Trophoblast cell (in vitro differentiated cells and primary cell): ENCODE data around the gene TMEM135.

Experiments used
- DNase-seq, 2 donors: peaks; one replicate each; pipeline ENCODE4 v3.0.0-alpha.2; 2016
- H2AFZ ChIP-seq: 2 replicates; pipeline ENCODE4 v1.6.1; 2013; ENCODE audit warnings: low read length, moderate library complexity, mild to moderate bottlenecking; ENCODE audit not compliant: insufficient read depth, poor library complexity
- H2AK5ac ChIP-seq: 2 replicates; pipeline ENCODE4 v1.6.1; 2013; ENCODE audit warnings: mild to moderate bottlenecking, low read length
- H2BK120ac ChIP-seq: 2 replicates; pipeline ENCODE4 v1.6.1; 2013; ENCODE audit warnings: low read length, mild to moderate bottlenecking, moderate library complexity; ENCODE audit not compliant: insufficient read depth, poor library complexity
- H2BK12ac ChIP-seq: 2 replicates; pipeline ENCODE4 v1.6.1; 2013; ENCODE audit warnings: mild to moderate bottlenecking, low read length, moderate library complexity
- H2BK5ac ChIP-seq: 2 replicates; pipeline ENCODE4 v1.6.1; 2013; ENCODE audit warnings: low read length, low read depth, moderate library complexity, mild to moderate bottlenecking; ENCODE audit not compliant: poor library complexity
- H3K14ac ChIP-seq: 2 replicates; pipeline ENCODE4 v1.6.1; 2013; ENCODE audit warnings: mild to moderate bottlenecking, low read length
- H3K18ac ChIP-seq: 2 replicates; pipeline ENCODE4 v1.6.1; 2013; ENCODE audit warnings: mild to moderate bottlenecking, low read length
- H3K23ac ChIP-seq: 2 replicates; pipeline ENCODE4 v1.6.1; 2013; ENCODE audit warnings: low read length
- H3K27ac ChIP-seq: 2 replicates; pipeline ENCODE4 v1.5.1; 2013; ENCODE audit warnings: low read depth, mild to moderate bottlenecking, inconsistent platforms, low read length, moderate library complexity
- H3K27me3 ChIP-seq: 2 replicates; pipeline ENCODE4 v1.6.1; 2013; ENCODE audit warnings: inconsistent platforms, mild to moderate bottlenecking, low read length, moderate library complexity; ENCODE audit not compliant: insufficient read depth
- H3K36me3 ChIP-seq, 2 experiments: 1 replicate in 1 of 2; 2 replicates in 1 of 2; pipeline ENCODE4 v1.6.1; 2013; ENCODE audit warnings: low read length in 2 of 2, mild to moderate bottlenecking in 2 of 2, moderate library complexity in 1 of 2; ENCODE audit not compliant: insufficient read depth in 2 of 2, control insufficient read depth in 1 of 2
- H3K4ac ChIP-seq: 2 replicates; pipeline ENCODE4 v1.6.1; 2013; ENCODE audit warnings: low read depth, mild to moderate bottlenecking, low read length, moderate library complexity
- H3K4me1 ChIP-seq, 2 experiments: 1 replicate in 1 of 2; 2 replicates in 1 of 2; pipeline ENCODE4 v1.6.1; 2013; ENCODE audit warnings: low read length in 2 of 2, mild to moderate bottlenecking in 2 of 2, moderate library complexity in 1 of 2; ENCODE audit not compliant: insufficient read depth in 2 of 2, control insufficient read depth in 1 of 2
- H3K4me2 ChIP-seq: 2 replicates; pipeline ENCODE4 v1.6.1; 2013; ENCODE audit warnings: inconsistent platforms, mild to moderate bottlenecking, low read length, moderate library complexity
- H3K4me3 ChIP-seq: 2 replicates; pipeline ENCODE4 v1.5.1; 2013; ENCODE audit warnings: mild to moderate bottlenecking, low read depth, low read length, inconsistent platforms
- H3K79me1 ChIP-seq: one replicate; pipeline ENCODE4 v1.6.1; 2013; ENCODE audit warnings: low read length
- H3K79me2 ChIP-seq: 2 replicates; pipeline ENCODE4 v1.6.1; 2013; ENCODE audit warnings: low read length, mild to moderate bottlenecking; ENCODE audit not compliant: control insufficient read depth, insufficient read depth, poor library complexity
- H3K9ac ChIP-seq: 2 replicates; pipeline ENCODE4 v1.6.1; 2013; ENCODE audit warnings: mild to moderate bottlenecking, low read length
- H3K9me3 ChIP-seq: 2 replicates; pipeline ENCODE4 v1.6.1; 2013; ENCODE audit warnings: low read depth, mild to moderate bottlenecking, control low read depth, inconsistent platforms, low read length; ENCODE audit not compliant: insufficient read depth
- H4K12ac ChIP-seq: 2 replicates; pipeline ENCODE4 v1.6.1; 2013; ENCODE audit warnings: low read depth, mild to moderate bottlenecking, low read length, moderate library complexity
- H4K8ac ChIP-seq: 2 replicates; pipeline ENCODE4 v1.6.1; 2013; ENCODE audit warnings: low read depth, mild to moderate bottlenecking, low read length, moderate library complexity
- H4K91ac ChIP-seq: one replicate; pipeline ENCODE4 v1.6.1; 2013; ENCODE audit warnings: low read depth, mild to moderate bottlenecking, low read length, moderate library complexity
- WGBS: extraction: QIAGEN DNeasy Blood & Tissue Kit; methylation state at CpG from one replicate; pipeline ENCODE4 v1.1.7; 2013; ENCODE audit warnings: missing lambda C conversion rate; ENCODE audit not compliant: insufficient read length, insufficient coverage; ENCODE audit errors: extremely low coverage; 5-methylcytosine and 5-hydroxymethylcytosine counted together

The TMEM135 gene

DNA sequence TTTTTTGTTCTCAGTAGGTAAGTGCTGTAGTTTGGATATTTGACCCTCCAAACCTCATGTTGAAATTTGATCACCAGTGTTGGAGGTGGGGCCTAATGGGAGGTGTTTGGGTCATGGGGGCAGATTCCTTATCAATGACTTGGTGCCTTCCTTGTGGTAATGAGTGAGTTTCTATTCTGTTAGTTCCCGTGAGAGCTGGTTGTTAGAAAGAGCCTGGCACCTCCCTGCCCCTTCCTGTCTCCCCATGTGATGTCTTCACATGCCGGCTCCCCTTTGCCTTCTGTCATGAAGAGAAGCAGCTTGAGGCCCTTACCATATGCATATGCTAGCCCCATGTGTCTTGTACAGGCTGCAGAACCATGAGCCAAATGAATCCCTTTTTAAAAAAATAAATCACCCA, 138.3 kb downstream of the TMEM135 start:
- Histone ChIP-seq H2BK120ac (no peak overlapping the region), H3K9ac (no peak overlapping the region), H4K12ac (no peak overlapping the region), H3K4ac (no peak overlapping the region), H3K4me2 (no peak overlapping the region), H3K79me2 (no peaks in the 10 kb centered on the region), H4K8ac (no peak overlapping the region), H3K18ac (no peak overlapping the region), H3K79me1 (no peaks in the 10 kb centered on the region), H3K27ac (no peak overlapping the region), H3K27me3 (no peaks in the 10 kb centered on the region), H2BK12ac (no peak overlapping the region), H2AK5ac (no peak overlapping the region), H2AFZ (no peak overlapping the region), H3K4me3 (no peak overlapping the region), H3K9me3 (no peaks in the 10 kb centered on the region), H3K4me1 (peaks cover 3% of the 10 kb centered on the region in 2 experiments), H2BK5ac (no peak overlapping the region), H3K36me3 (no peaks in the 10 kb centered on the region), H4K91ac (no peak overlapping the region), H3K14ac (no peak overlapping the region), H3K23ac (no peak overlapping the region)
- WGBS: no CpG with 5 or more reads among the region's 2 CpGs
- no peak for DNase-seq

DNA sequence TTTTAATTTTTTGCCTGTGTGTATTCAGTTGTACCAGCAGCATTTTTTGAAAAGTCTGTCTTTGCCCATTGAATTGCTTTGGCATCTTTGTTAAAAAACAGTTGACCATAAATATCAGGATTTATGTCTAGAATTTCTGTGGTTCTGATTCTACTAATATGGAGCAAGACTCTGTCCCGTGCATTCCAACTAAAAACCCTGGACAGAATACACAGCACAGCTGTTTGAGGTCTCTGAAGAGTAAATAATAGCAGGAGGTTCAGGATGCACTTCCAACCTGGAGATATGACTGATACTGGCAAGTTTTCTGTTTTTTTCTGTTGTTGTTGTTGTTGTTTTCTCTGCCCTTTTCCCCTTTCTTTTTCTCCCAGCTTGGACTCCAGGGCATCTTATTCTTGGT, 141.9 kb downstream of the TMEM135 start:
- no peaks in the 10 kb centered on the region for H3K27me3 ChIP-seq
- H3K4me3 ChIP-seq: no peak overlapping the region
- H3K36me3 ChIP-seq: no peaks in the 10 kb centered on the region
- no peaks in the 10 kb centered on the region for H3K79me2 ChIP-seq
- no peak overlapping the region for H3K14ac ChIP-seq
- no peaks in the 10 kb centered on the region for H3K9me3 ChIP-seq
- H2BK120ac ChIP-seq: no peak overlapping the region
- H4K91ac ChIP-seq: no peak overlapping the region
- no peak overlapping the region for H2AFZ ChIP-seq
- H3K23ac ChIP-seq: no peak overlapping the region
- H3K4me2 ChIP-seq: no peak overlapping the region
- H4K8ac ChIP-seq: no peak overlapping the region
- H3K4me1 ChIP-seq: peaks cover 3% of the 10 kb centered on the region in 2 experiments
- no peak overlapping the region for H2BK5ac ChIP-seq
- no peak overlapping the region for H3K18ac ChIP-seq
- WGBS: no CpG with 5 or more reads among the region's 1 CpG
- H2BK12ac ChIP-seq: no peak overlapping the region
- no peak overlapping the region for H4K12ac ChIP-seq
- H3K4ac ChIP-seq: no peak overlapping the region
- no peak overlapping the region for H3K9ac ChIP-seq
- DNase-seq: no peak
- no peak overlapping the region for H3K27ac ChIP-seq
- H2AK5ac ChIP-seq: no peak overlapping the region
- no peaks in the 10 kb centered on the region for H3K79me1 ChIP-seq

DNA sequence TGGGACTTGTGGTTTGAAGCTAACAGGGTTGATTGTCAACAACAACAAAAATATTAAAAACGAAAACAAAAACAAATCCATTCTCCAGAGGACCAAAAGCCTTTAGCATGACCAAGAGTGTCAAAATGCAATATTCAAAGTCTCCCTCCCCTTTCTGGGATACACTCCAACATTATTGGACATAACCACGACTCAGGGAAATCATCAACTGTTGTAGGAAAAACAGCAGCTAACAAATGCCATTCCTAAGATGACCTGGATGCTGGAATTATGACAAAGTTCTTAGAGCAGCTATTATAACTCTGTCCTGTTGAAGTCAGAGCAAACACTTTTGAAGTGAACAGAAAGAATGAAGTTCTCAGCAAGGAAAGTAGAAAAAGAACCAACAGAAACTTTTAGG, 143.0 kb downstream of the TMEM135 start:
- no CpG with 5 or more reads among the region's 2 CpGs for WGBS
- Histone ChIP-seq H3K4ac (no peak overlapping the region), H3K9me3 (no peaks in the 10 kb centered on the region), H4K12ac (no peak overlapping the region), H3K4me3 (no peak overlapping the region), H3K9ac (no peak overlapping the region), H4K8ac (no peak overlapping the region), H3K79me1 (no peaks in the 10 kb centered on the region), H3K4me2 (no peak overlapping the region), H2AK5ac (no peak overlapping the region), H3K79me2 (no peaks in the 10 kb centered on the region), H2BK5ac (no peak overlapping the region), H3K18ac (no peak overlapping the region), H2AFZ (no peak overlapping the region), H2BK120ac (no peak overlapping the region), H3K27ac (no peak overlapping the region), H3K27me3 (no peaks in the 10 kb centered on the region), H4K91ac (no peak overlapping the region), H3K36me3 (no peaks in the 10 kb centered on the region), H3K4me1 (peaks cover 3% of the 10 kb centered on the region in 2 experiments), H3K23ac (no peak overlapping the region), H3K14ac (no peak overlapping the region), H2BK12ac (no peak overlapping the region)
- DNase-seq: peak in 1 of 2 donors; percentile 48

DNA sequence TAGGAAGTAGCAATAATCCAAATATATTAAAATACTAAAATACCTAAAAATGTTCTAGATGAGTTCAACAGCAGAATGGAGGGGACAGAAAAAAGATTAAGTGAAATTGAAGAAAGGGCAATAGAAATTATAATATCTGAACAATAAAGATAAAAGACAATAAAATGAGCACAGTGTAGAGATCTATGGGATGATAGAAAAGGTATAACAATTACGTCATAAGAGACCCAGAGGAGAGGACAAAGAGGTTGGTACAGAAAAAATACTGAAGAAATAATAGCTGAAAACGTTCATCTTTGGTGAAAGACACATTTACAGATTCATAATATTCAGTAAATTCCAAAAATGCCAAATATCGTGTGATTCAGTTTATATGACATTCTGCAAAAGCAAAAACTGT, 143.4 kb downstream of the TMEM135 start:
- no CpG with 5 or more reads among the region's 3 CpGs for WGBS
- no peaks in the 10 kb centered on the region for H3K27me3 ChIP-seq
- no peaks in the 10 kb centered on the region for H3K79me2 ChIP-seq
- H3K14ac ChIP-seq: no peak overlapping the region
- H3K4ac ChIP-seq: no peak overlapping the region
- no peak overlapping the region for H2BK120ac ChIP-seq
- H3K23ac ChIP-seq: no peak overlapping the region
- DNase-seq: no peak
- H3K4me1 ChIP-seq: peaks cover under 1% of the 10 kb centered on the region in 2 experiments
- no peaks in the 10 kb centered on the region for H3K36me3 ChIP-seq
- H3K79me1 ChIP-seq: no peaks in the 10 kb centered on the region
- no peak overlapping the region for H4K12ac ChIP-seq
- no peak overlapping the region for H4K8ac ChIP-seq
- no peak overlapping the region for H3K4me2 ChIP-seq
- no peak overlapping the region for H2BK12ac ChIP-seq
- no peak overlapping the region for H3K9ac ChIP-seq
- H4K91ac ChIP-seq: no peak overlapping the region
- H2AFZ ChIP-seq: no peak overlapping the region
- no peaks in the 10 kb centered on the region for H3K9me3 ChIP-seq
- no peak overlapping the region for H2AK5ac ChIP-seq
- H3K18ac ChIP-seq: no peak overlapping the region
- H2BK5ac ChIP-seq: no peak overlapping the region
- H3K4me3 ChIP-seq: no peak overlapping the region
- no peak overlapping the region for H3K27ac ChIP-seq
